Measurements from ENCODE around the gene CRIP3. TPM values are rescaled to one million over a fixed set of nuclear protein-coding genes. Genes with fewer than 3 reads are reported as not detected.

CRIP3 gene
- total and polyA plus RNA-seq, 2 of the 8 experiments (the other 6 are each of a cell fraction or from before 2014, with no cell fraction given) = 34.0 to 46.3 TPM

DNA sequence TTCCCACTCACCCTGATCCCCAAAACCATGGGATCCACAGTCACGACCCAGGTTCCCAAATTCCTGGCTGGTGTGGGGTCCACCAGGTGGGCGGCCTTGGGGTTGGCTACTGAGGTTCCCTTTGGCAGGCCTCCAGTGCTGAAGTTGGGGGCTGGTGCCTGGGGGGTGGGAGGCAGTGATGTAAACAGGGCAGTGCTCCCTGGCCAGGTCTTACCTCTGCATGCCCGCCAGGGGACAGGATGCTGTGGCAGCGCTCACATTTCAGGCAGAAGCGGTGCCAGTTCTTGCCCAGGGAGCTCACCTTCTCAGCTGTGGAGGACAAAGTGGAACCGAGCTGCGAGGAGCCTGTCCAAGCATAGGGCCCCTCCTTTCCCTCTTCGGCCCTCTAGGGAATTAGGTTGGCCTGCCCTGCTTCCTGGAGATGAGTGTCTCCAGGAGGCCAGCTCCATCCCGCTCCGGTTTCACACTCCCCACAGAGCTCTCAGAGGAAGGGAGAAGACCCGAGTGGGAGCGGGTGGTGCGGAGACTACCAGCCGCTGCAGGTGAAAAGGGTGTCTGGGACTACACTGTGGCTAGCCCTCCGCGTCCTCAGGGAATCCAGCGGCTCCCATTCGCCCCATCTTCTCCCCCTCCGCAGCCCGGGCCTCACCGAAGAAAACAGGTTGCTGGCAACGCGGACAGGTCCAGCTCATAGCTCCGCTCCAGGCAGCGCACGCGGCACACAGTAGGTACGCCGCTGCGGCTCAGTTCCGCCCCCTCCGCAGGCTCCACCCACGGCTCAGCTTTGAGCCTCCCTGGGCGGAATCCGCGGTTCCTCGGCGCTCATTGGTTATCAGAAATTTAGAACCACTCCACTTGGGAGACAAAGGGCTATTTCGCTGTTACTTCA lies at the start of gene CRIP3 (continued):
- TF ChIP-seq, protein P1, sequence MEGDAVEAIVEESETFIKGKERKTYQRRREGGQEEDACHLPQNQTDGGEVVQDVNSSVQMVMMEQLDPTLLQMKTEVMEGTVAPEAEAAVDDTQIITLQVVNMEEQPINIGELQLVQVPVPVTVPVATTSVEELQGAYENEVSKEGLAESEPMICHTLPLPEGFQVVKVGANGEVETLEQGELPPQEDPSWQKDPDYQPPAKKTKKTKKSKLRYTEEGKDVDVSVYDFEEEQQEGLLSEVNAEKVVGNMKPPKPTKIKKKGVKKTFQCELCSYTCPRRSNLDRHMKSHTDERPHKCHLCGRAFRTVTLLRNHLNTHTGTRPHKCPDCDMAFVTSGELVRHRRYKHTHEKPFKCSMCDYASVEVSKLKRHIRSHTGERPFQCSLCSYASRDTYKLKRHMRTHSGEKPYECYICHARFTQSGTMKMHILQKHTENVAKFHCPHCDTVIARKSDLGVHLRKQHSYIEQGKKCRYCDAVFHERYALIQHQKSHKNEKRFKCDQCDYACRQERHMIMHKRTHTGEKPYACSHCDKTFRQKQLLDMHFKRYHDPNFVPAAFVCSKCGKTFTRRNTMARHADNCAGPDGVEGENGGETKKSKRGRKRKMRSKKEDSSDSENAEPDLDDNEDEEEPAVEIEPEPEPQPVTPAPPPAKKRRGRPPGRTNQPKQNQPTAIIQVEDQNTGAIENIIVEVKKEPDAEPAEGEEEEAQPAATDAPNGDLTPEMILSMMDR (IDR thresholded peaks at IDR 0.05; ENCODE audit: control extremely low read depth in 1 of 3, insufficient read depth in 1 of 3, low read depth in 1 of 3, low read length in 3 of 3) = peak in 2 of 3 experiments; percentile 51 to 76; a peak in 2 of 4 replicates
- TF ChIP-seq SP4 (IDR thresholded peaks at IDR 0.05; ENCODE audit: low read length) (no peak), CREB1 (IDR thresholded peaks at IDR 0.05) (0 out of 2 replicates have a peak, but pooled peaks have one; percentile 7), KDM5A (IDR thresholded peaks at IDR 0.05; ENCODE audit: low read length) (no peak), BCL11A (IDR thresholded peaks at IDR 0.05; ENCODE audit: low read depth in 2 of 2, low read length in 2 of 2) (no peak)
- TF ChIP-seq, protein P2, sequence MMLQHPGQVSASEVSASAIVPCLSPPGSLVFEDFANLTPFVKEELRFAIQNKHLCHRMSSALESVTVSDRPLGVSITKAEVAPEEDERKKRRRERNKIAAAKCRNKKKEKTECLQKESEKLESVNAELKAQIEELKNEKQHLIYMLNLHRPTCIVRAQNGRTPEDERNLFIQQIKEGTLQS (IDR thresholded peaks at IDR 0.05; ENCODE audit: insufficient read depth, low read depth, low read length) = no peak
